Measurements from ENCODE around the gene PLD5. TPM values are rescaled to one million over a fixed set of nuclear protein-coding genes. Genes with fewer than 3 reads are reported as not detected.

The PLD5 gene
- total and polyA plus RNA-seq, 2 donors (not counting 3 experiments of a cell fraction or from before 2014, with no cell fraction given): not detected

DNA sequence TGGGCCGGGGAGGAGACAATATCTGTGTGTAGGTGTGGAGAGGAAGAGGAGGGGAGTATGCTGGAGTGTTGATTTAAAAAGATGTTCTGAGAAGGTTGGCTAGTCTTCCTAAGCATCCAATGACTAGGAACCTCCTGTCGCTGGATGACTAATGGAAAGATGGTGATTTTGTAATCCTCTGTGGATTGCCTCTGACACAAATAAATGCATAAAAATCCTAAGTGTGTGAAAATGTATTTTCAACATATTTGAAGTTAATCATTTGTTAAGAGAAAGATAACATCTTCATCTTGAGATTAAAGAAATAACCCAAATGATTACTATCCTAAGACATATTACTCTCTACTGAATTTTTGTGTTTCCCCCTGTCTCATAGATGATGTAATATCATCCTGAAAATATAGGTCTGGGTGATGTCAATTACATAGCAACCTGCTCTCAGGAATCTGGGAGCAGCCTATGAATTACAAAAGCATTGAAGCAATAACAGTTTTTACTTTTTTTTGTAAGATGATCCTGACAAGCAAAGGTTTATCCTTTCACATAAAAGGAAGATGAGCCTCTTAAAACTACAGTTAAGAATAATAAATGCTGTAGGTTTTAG is 305.1 kb downstream of the PLD5 start:
- no peak overlapping the region for H3K4me2 ChIP-seq (ENCODE audit: insufficient read depth, low read length)
- FAIRE-seq: no peak
- dilution Hi-C loops (cut with MboI; ENCODE audit: extremely low pct_ligation_motif_present, low sequenced_read_pairs): no loop called here

More for the DNA sequence above, 305.1 kb downstream of the PLD5 start:
- no peak overlapping the region for H3K9ac ChIP-seq (replicated peaks; ENCODE audit: extremely low read depth, insufficient read depth, low read length)
- no peaks in the 10 kb centered on the region for H3K36me3 ChIP-seq (ENCODE audit: control insufficient read depth in 2 of 2, extremely low read depth in 1 of 2, insufficient read depth in 2 of 2, low read length in 2 of 2)
- intact Hi-C loops (cut with micrococcal nuclease): no loop called here
- no peaks in the 10 kb centered on the region for H3K9me1 ChIP-seq (replicated peaks; ENCODE audit: control insufficient read depth, extremely low read depth, insufficient read depth, low read length)
- ChIA-PET POLR2A (no interaction called here), CTCF (interaction anchor here (0.6 kb wide), 1 partner anchor 712 kb away, joined by 3 read pairs; no protein-coding TSS in a partner anchor)
- no peak overlapping the region for H3K27ac ChIP-seq (ENCODE audit: insufficient read depth, low read depth, low read length)
- no peaks in the 10 kb centered on the region for H3K4me1 ChIP-seq (ENCODE audit: control insufficient read depth, extremely low read depth, insufficient read depth, low read length)
- no peak overlapping the region for H2AFZ ChIP-seq (ENCODE audit: low read depth, low read length)
- no peaks in the 10 kb centered on the region for H3K9me3 ChIP-seq (replicated peaks; ENCODE audit: control insufficient read depth, insufficient read depth, low read length)
- DNase-seq (ENCODE audit: low read depth, low spot score): no peak
- H3K4me3 ChIP-seq (replicated peaks in 1 of 3; ENCODE audit: insufficient read depth in 1 of 3, low read depth in 1 of 3, low read length in 3 of 3): no peak overlapping the region
- H3K79me2 ChIP-seq (ENCODE audit: control insufficient read depth, insufficient read depth, low read length): no peaks in the 10 kb centered on the region
- TF ChIP-seq CTCF (IDR thresholded peaks at IDR 0.05; ENCODE audit: extremely low read depth in 1 of 2, insufficient read depth in 1 of 2, low read depth in 1 of 2, low read length in 2 of 2) (no peak), FOS (IDR thresholded peaks at IDR 0.05; ENCODE audit: borderline replicate concordance, insufficient read depth, low read length) (no peak), GATA2 (IDR thresholded peaks at IDR 0.05; ENCODE audit: insufficient read depth, insufficient read length, low read depth, low read length) (no peak), JUN (IDR thresholded peaks at IDR 0.05; ENCODE audit: borderline replicate concordance, insufficient read depth, insufficient read length, low read depth) (no peak)
- H4K20me1 ChIP-seq (replicated peaks; ENCODE audit: control insufficient read depth, extremely low read depth, insufficient read depth, low read length): no peaks in the 10 kb centered on the region
- no peaks in the 10 kb centered on the region for H3K27me3 ChIP-seq (ENCODE audit: control insufficient read depth in 2 of 2, insufficient read depth in 2 of 2, low read length in 2 of 2)
- no TSS peak for BruUV-seq (replicated peaks)

Data from endothelial cell of umbilical vein (primary cell).